Stimulated activated naive CD4-positive, alpha-beta T cell treated with Interleukin-2 at 50 U/mL for 16 hours (primary cell): ENCODE results near the gene RMDN3.
A peak's percentile ranks its signal among the peaks of the same experiment; 100 is the strongest.

Experiments used
- DNase-seq: peaks from one replicate; lab custom pipeline; 2025; lab: John Stamatoyannopoulos, UW

RMDN3 gene, protein sequence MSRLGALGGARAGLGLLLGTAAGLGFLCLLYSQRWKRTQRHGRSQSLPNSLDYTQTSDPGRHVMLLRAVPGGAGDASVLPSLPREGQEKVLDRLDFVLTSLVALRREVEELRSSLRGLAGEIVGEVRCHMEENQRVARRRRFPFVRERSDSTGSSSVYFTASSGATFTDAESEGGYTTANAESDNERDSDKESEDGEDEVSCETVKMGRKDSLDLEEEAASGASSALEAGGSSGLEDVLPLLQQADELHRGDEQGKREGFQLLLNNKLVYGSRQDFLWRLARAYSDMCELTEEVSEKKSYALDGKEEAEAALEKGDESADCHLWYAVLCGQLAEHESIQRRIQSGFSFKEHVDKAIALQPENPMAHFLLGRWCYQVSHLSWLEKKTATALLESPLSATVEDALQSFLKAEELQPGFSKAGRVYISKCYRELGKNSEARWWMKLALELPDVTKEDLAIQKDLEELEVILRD

DNA sequence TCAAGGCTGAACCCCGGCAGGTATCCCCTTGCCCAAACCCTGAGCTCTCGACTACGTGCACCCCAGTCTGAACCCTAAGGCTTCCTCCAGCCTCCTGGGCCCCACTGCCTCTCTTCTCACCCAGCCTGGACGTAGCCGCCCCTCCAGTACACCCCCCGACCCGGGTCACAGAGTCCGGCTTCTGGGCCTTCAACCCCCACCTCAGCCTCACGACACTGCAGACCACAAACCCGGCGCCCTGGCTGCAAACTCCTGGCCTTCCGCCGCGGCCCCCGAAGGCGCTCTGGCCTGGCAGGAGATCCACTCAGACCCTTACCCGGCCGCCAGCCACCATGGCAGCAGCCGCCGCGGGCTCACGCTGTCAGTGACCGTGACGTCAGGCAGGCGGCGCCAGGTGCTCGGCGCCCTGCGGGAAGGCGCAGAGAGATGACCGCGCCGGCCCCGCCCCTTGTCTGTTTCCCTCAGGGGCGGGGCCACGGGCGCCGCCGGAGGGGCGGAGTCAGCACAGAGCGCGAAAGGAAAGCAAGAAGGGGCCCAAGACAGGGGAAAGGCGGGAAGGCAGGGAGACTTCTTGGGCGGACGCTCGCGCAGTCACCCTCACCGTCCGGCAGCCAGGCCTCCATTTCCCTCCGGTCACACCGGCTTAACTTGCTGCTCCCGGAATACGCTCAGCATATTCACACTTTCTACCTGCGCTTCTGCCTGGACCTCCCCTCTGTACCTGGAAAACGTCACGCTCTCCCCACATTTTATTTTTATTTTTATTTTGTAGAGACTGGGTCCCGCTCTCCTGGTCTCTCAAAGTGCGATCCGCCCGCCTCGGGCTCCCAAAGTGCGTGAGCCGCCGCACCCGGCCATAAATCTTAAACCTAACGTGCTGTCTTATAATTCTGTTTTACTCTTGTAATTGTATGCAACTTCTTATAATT, at the start of gene RMDN3:
TSS of gene RMDN3 (minus strand) at position 372 of the 929 bp plus-strand sequence. CDS start 471 bp downstream, outside the sequence.
- peak; percentile 91 for DNase-seq

DNA sequence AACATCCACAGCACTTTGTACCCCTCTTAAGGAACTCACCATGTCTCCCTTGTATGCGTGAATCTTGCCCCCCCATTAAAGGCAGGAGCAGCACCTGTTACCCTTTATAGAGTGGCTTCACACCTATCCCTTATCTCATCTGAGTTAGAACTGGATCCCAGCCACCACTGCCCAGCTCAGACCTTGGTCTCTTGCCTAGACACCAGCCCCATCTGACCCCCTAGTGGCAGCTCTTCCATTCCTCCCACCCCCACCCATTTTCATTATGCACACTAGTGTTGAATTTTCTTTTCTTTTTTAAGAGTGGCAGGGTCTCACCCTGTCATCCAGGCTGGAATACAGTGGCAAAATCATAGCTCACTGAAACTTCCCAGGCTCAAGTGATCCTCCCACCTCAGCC, 48.6 kb upstream of the RMDN3 start:
- no peak for DNase-seq

DNA sequence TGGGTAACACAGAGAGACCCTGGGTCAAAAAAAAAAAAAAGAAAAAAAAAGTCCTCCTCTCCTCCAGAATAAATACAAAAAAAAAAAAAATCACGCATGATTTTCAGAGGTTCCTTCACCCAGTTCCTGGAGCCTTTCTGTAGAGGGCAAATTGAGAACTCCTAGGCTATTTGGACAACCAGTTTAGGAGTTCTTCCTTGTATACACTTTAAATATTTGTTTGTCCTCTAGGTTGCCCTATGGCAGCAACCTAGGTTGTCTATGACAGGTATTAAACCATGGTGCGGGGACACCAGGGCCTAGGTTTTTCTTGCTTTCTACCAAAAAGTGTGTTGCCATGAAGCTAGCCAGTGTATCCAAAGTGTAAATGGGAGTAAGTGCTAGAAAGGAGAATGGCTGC, 48.0 kb upstream of the RMDN3 start:
- no peak for DNase-seq

DNA sequence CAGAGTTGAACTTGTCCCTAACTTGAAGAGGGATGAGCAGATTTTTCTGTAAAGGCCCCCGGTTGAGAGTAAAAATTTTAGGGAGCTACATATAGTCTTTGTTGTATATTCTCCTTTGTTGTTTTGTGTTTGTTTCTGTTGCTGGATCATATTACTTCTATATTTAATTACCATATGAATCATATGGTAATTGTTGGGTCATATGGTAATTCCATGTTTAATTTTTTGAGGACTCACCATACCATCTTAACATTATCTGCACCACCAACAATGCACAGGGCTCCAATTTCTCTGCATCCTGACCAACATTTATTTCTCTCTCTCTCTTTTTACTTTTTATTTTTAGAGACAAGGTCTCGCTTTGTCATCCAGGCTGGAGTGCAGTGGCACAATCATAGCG, 44.5 kb upstream of the RMDN3 start:
- DNase-seq, result no peak

DNA sequence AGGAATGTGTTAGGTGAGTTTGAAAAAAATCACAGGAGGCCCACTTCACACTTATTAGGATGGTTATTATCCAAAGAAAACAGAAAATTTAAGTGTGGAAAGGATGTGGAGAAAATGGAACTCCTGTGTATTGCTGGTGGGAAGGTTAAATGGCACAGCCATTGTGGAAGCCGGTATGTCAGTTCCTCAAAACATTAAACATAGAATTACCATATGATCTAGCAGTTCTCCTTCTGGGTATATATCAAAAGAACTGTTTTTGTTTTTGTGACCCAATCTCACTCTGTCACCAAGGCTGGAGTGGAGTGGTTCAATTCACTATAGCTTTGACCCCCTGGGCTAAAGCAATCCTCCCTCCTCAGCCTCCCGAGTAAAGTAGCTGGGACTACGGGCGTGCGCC, 41.5 kb upstream of the RMDN3 start:
- no peak for DNase-seq

DNA sequence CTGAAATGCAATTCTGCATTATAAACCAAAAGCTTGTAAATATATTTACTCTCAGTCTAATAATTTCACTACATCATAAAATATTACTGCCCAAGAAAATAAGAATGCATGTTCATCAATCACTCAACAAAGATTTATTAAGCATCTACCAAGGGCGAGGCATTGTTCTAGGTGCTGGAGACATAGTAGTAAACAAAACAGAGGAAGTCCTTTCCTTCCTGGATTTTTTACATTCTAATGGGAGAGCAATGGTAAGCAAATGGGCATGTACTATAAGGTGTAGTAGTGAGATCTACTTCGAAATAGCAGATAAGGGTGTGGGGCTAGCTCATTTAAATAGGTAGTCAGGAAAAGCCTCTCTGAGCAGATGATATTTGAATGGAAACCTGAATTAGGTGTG, 41.0 kb upstream of the RMDN3 start:
- DNase-seq, result no peak

DNA sequence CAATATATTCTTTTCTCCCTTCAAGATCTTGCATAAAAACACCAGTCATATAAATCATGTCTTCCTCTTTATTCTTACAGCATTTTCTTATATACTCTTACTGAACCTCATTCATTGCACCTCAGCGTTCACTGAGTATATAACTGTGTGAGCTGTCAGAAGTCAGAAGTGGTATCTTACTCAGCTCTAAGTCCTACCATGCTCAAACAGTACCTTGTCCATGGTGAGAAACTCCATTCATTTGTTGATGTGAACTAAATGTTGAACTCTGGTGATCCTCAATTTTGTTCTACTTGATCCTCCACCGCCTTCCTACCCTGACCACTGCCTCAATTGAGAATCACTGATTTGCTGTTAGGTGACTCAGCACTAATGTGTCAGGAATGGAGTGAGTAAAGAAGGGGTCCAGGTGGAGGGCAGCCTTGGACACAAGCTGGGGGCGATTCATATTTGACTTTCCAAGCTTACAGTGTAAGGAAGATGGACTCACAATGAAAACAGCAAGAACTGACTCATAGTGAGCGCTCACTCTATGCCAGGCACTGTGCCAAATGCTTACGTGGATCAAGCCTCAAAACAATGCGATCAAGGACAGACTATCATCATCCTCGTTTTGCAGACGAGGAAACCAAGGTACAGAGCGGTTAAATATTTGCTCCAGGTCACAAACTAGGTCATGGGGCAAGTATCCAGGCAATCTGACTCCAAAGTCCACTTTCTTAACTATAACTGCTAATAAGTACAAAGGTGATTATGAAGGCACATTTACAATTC, 38.3 kb upstream of the RMDN3 start:
- DNase-seq, result no peak

DNA sequence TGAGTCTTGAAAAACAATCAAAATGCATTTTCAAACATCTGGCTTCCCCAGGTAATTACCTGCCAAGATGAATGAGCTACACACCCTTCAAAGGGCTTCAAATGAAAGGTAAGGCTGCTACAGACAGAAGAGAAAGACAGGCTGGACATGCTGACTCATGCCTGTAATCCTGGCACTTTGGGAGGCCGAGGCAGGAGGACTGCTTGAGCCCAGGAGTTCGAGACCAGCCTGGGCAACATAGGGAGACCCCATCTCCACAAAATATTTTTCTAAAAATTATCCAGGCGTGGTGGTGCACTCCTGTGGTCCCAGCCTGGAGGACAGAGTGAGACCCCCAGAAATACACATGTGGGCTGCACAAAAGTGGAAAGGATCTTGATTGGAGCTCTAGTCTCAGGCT, 37.3 kb upstream of the RMDN3 start:
- DNase-seq, result no peak

DNA sequence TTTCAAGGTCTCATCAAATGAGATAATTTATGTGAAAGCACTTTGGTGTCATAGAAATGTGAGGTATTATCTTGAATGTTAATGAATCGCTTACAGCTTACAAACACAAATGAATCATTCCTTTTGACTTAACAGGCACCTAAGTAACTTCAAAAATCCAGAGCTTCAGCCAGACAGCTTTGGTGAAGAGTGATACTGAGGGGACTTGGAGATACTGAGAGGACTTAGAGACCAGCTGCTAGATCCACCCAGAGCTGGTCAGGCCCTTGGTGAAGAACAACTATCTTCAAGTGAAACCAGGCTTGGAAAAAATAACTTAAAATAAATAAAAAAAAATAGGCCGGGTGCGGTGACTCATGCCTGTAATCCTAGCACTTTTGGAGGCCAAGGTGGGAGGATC, 35.7 kb upstream of the RMDN3 start:
- DNase-seq, result no peak

DNA sequence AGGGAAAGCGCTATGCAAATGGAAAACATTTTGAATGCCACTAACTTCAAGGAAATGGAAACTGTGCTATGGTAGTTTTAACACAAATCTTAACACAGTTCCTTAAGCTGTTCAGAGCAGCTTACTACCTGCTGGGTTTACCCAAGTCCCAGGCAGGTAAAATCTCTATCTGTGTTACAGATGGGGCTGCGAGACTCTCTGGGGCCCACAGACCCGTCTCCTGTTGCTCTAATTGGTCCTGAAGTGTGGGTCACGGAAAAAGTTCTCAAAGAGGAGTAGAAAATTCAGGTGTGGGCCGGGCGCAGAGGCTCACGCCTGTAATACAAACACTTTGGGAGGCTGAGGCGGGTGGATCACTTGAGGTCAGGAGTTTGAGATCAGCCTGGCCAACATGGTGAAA, 34.9 kb upstream of the RMDN3 start:
- DNase-seq, result no peak

DNA sequence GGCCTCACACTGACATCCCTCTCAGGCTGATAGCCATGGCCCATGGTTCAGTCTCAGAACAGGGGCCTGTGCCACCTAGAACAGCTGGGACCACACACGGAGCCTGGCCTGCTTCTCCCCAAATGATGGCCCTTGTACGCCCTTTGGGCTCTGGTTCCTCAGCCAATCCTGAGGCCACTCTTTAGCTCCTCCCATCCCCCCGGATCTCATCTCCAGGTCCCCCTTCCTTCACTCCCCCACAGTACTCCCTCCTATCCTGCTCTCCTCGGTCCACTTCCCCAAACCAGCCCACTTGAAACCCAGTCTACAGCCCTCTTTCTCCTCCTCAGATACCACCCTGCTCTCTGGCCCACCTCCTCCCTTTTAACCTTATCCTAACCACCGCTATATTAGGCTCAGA, 34.1 kb upstream of the RMDN3 start:
- no peak for DNase-seq

DNA sequence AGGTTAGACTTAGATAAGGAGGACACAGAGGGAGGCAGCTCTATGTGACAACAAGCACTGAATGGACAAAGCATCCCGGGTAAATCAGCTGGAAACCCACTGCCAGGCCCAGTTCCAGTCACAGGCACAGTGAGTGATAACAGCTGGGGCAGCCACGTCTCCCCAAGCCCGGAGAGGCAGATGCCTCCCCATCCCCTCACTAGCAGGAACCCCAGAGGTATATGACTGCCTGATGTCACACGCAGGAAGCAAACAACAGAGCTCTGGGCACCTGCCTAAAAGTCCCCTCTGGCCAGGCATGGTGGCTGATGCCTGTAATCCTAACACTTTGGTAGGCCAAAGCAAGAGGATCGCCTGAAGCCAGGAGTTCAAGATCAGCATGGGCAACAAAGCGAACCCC, 32.9 kb upstream of the RMDN3 start:
- no peak for DNase-seq

DNA sequence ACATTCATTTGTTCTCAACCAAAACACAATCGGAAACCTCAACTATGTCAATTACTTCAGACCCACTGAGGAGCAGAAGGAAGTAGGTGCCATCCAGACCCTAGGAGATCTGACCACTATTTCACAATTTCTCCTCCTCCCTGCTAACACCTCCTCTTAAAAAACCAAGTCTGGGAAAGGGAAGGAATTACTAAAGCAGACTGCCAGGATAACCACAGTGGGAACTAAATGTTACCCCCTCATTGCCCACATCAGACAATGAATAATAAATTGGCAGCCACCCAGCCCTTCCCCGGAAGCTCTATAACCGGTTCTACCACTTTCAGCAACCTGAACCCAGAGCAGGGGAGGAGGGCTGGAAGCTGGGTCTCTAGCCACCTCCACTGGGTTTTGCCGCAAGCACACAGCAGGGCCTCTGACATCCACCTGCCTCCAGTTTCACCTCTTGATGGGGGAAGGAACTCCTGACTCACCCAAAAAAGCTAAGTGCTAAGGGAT, 32.3 kb upstream of the RMDN3 start:
- DNase-seq, result peak; percentile 69

DNA sequence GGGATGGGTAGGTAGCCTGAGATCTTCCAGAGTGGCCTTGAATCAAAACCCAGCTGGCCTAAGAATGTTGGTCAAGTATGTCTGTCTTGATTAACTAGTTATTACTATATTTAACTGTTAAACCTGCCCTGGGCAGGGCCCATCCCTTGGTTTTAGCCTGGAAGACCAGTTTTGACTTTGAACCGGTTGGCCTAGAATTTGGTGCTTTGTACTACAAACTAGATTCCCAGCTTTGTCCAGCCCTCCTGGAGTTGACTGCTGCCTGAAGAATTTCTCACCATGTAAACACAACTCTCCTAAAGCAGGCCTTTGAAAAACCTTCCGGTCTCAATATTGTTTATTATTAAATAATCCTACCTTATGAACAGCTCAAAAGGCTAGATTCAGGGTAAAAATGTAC, 30.8 kb upstream of the RMDN3 start:
- DNase-seq, result no peak

DNA sequence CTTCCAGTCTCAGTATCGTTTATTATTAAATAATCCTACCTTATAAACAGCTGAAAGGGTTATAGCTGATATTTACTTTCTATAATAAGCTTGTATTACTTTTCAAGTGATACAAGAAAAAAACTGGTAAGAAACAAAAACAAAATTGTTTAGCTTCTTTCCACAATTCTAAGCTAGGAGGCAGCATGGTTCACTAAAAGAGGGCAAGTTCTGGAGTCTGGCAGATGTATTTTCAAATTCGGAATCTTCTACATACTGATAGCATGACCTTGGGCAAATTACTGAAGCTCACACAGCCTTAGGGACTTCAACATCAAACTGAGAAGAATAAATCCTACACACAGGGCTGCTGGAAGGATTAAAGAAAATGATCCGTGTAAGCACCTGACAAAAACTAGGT, 30.1 kb upstream of the RMDN3 start:
- no peak for DNase-seq

DNA sequence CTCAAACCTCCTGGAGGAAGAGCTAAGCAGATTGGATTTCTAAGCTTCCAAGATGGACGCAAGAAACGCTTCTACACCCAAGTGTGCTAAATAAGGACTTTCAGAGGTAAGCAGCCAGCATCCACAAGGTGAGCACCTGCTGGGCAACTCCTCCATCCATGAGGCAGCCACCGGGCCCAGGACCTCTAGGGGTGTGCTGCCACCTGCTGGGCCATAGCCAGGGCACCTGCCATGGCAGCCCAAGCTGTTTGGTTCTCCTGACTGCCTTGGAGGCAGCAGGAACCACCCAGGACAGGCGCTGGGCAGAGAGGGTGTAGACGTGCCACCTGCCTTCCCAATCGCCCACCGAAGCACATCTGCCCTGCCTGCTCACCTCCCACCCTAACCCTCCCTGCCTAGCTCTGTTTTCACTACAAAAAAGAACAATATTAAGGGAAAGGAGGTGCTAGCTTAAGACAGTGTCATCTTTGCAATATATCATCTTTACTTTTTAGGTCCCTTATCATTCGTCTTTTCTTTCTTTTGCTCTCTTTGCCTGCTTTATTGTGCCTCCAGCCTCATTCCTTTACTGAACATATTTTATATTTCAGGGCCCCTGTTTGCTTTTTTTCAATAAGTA, 27.7 kb upstream of the RMDN3 start:
- peak; percentile 69 for DNase-seq

DNA sequence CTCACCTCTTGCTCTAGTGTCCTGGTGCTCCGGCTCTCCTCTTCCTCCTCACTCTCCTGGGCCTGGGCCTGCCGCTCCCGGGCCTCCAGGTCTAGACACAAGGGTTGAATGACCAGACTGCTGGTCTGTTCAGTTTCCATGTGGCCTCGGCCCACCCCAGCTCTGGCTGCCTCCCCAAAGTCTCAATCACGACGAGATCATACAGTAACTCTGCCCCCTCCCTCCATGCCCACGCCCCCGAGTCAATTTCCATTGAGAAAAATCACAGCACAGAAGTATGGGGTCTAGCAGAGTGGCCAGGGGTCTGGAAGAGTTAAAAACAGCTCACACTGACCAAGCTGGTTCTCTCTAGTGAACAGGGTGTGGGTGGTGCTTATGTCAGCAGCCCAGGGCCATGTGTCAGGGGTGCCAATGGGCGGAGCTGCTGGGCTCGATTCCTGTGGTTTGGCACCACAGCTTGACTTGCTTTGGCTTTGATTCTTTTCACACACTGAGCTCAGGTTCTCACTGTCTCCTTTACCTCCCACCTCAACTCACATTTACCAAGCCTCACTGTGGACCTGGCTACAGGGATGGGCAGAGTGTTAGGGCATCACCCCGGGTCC, 21.6 kb upstream of the RMDN3 start:
- DNase-seq, result no peak

DNA sequence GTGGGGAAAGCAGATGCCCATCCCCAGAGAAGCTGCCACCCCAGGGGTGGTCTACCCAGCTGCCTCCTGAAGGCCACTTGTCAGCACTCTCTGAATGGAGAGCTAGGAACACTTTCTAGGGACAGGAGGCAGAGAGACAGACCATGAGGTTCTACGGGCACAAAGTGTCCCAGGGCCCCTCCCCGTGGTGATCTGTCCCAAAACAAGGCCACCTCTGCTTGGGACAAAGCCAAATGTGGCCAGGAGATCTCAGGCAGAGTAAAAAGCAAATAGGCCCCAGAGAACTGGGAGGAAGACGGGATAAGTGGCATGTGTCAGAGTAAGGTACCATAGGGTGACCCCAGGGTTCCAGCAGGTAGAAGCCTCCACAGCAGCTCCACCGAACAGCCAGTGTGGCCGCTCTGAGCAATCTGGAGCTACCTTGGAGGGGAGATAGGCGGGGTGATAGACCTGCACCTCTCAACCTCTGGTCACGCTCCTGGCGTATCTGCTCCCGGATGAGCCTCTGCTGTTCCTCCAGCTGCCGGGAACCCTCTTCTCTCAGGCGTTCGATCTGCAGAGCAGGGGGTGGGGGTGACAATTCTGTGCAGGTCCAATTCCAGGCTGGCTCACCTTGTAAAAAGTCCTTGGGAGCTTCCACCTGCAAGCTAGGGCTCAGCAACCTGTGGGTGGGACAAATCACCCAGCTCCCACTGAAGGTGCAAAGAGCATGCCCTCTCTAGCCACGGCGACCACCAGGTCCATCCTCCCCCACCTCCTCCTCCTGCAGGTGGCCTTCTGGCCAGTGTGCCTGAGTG, 20.9 kb upstream of the RMDN3 start:
- DNase-seq, result no peak

DNA sequence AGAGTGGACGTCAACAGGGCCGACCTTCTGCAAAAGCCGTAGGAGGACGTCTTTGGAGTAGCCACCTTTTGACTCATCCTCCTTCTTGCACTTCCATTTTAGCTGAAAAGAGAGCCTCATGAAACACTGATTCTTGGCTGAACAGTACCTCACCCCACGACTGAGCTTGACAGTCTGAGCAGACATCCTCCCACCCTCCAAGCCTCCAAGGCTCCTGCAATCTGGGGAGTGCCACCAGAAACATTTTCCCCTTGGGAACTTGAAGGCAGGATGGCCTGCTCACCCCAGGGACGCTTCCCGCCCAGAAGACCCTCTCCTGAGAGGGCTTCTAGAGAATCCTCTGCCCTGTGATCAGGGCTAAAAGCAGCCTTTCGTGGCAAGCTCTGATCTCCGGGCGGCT, 20.0 kb upstream of the RMDN3 start:
- DNase-seq, result no peak

DNA sequence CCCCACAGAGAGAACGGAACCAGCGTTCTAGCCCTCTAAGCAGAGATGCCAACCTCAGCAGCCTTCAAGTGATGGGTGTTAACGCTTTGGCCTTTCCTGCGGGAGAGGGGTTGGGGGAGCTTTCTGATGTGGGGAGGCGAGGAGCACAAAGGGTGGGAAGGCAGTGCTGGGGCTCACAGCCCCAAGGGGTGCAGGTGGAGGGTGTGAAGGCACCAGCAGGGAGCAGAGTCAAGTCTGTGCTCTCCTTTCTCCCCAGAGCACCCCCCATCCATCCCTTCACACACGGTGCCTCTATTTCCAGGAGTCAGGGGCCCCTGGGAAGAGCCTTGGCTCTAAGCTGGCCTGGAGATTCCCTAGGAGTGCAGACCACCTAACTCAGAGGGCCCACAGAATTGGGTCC, 18.8 kb upstream of the RMDN3 start:
- DNase-seq, result no peak
